HG02678 (cell line): ENCODE measurements around the gene ANKRD33B.
"Not testable (repeated sequence)": the region's sequence is repeated elsewhere in the genome, so short reads cannot be mapped to it uniquely, and the experiment has no call there.

Experiments
- ATAC-seq: cut with Tn5 transposase; IDR thresholded peaks from one replicate; pipeline ENCODE4 v1.9.1; 2021; ENCODE audit warnings: mild to moderate bottlenecking, moderate library complexity; ENCODE audit not compliant: unreplicated experiment

The ANKRD33B gene

GRCh38 chr5:10536931-10537579, 26.8 kb upstream of the ANKRD33B start:
- ATAC-seq = no peak

GRCh38 chr5:10537624-10538023, 26.2 kb upstream of the ANKRD33B start:
- no peak for ATAC-seq

- ATAC-seq = no peak
Measured at GRCh38 chr5:10538103-10538788, 25.6 kb upstream of the ANKRD33B start.

GRCh38 chr5:10538789-10539686, 24.8 kb upstream of the ANKRD33B start:
- ATAC-seq = no peak

GRCh38 chr5:10539687-10539998, 24.2 kb upstream of the ANKRD33B start:
- ATAC-seq = no peak

GRCh38 chr5:10540036-10540544, 23.8 kb upstream of the ANKRD33B start:
- ATAC-seq = no peak

GRCh38 chr5:10540951-10541646, 22.8 kb upstream of the ANKRD33B start:
- ATAC-seq = no peak

- no peak for ATAC-seq
Measured at GRCh38 chr5:10542055-10542550, 21.8 kb upstream of the ANKRD33B start.

- ATAC-seq = no peak
Measured at GRCh38 chr5:10543585-10544040, 20.3 kb upstream of the ANKRD33B start.

GRCh38 chr5:10545084-10545483, 18.8 kb upstream of the ANKRD33B start:
- no peak for ATAC-seq

GRCh38 chr5:10546186-10546585, 17.7 kb upstream of the ANKRD33B start:
- no peak for ATAC-seq

GRCh38 chr5:10548418-10549122, 15.3 kb upstream of the ANKRD33B start:
- ATAC-seq = no peak

- not testable (repeated sequence) for ATAC-seq
Measured at GRCh38 chr5:10549123-10549514, 14.8 kb upstream of the ANKRD33B start.

- ATAC-seq = no peak
Measured at GRCh38 chr5:10550222-10550995, 13.5 kb upstream of the ANKRD33B start.

- no peak for ATAC-seq
Measured at GRCh38 chr5:10551782-10552138, 12.1 kb upstream of the ANKRD33B start.

- ATAC-seq = peak; percentile 83
Measured at GRCh38 chr5:10552183-10553143, 11.4 kb upstream of the ANKRD33B start.

- ATAC-seq = no peak
Measured at GRCh38 chr5:10553476-10553875, 10.4 kb upstream of the ANKRD33B start.

GRCh38 chr5:10555277-10555684, 8.6 kb upstream of the ANKRD33B start:
- ATAC-seq = no peak
